Cardiac septum (tissue), 1 donor: ENCODE data around the gene ANKFY1. TPM values are rescaled to one million over a fixed set of nuclear protein-coding genes. Genes with fewer than 3 reads are reported as not detected.
A peak's percentile ranks its signal among the peaks of the same experiment; 100 is the strongest.

ENCODE experiments used
- DNase-seq: peaks from one replicate; pipeline ENCODE4 v3.0.0-alpha.2; 2020; ENCODE audit warnings: low spot score
- intact Hi-C: fragments of 100-400 bp; cut with DNase I; formaldehyde crosslinking; loops from one replicate; pipeline ENCODE4 v1.14.0; 2022
- total RNA-seq: library from RNA; stranded (reverse); fragmentation: NEBNext Ultra II Directional; extraction: Animal tissue kit (Norgen Biotek cat#: 25700); gene quantifications from one replicate; pipeline ENCODE4 v1.2.1, GENCODE V29; 2021
- donor health status: DM: no; HTN: no; CAD: no.

Gene ANKFY1
- total RNA-seq, 1 donor from 2014 or later: 21.4 TPM

GRCh38 chr17:4162321-4162720 lies 101.5 kb downstream of the ANKFY1 start:
- intact Hi-C loops: no loop called here
- DNase-seq: no peak

GRCh38 chr17:4161967-4162305 lies 101.8 kb downstream of the ANKFY1 start:
- DNase-seq: no peak
- intact Hi-C loops: no loop called here

DNA sequence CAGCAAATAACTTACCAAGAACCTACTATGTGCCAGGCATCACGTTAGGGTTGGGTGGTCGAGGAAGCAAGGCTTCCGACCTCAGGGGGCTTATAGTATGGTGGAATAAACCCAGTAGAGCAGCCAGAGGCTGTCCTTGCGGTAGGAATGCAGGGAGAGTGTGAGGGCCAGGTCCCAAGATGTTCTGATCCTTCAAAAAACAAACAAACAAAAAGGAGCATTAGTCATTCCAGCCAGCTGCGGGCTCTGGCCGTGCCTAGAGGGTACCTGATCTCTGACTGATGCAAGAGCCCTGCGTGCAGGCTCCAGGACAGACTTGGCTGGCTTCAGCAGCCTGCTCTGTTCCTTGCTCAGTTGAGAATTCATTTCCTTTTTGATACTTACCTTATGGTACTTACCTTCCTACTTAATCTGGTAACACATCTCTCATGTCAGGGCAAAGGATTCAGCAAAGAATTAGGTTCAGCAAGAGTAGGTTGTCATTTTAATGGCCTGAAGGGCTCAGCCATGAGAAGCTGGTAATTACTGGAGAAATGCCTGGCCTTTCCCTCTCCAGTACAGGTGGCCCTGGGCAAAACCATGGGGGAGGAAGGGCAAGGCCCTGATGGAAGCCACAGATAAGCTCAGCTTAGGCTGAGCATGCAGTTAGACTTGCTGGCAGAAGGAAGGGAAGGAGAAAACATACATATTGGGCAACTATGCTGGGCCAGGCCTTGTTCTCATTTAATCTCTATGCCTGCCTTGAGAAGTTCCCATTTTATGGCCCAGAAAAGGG lies 102.4 kb downstream of the ANKFY1 start:
- no peak for DNase-seq
- intact Hi-C loops: no loop called here

GRCh38 chr17:4160294-4160859 lies 103.4 kb downstream of the ANKFY1 start:
- intact Hi-C loops: no loop called here
- no peak for DNase-seq

DNA sequence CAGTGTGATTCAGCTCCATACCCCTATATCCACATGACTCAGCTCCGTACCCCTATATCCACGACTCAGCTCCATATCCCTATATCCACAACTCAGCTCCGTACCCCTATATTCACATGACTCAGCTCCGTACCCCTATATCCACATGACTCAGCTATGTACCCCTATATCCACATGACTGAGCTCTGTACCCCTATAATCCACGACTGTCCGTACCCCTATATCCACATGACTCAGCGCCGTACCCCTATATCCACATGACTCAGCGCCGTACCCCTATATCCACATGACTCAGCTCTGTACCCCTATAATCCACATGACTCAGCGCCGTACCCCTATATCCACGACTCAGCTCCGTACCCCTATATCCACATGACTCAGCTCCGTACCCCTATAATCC lies 104.0 kb downstream of the ANKFY1 start:
- intact Hi-C loops: no loop called here
- no peak for DNase-seq

GRCh38 chr17:4157618-4158333 lies 106.0 kb downstream of the ANKFY1 start:
- no peak for DNase-seq
- intact Hi-C loops: no loop called here

- no peak for DNase-seq
- intact Hi-C loops: no loop called here
Observed at GRCh38 chr17:4156750-4157381, 106.9 kb downstream of the ANKFY1 start.

- DNase-seq: no peak
- intact Hi-C loops: no loop called here
Observed at GRCh38 chr17:4155980-4156620, 107.7 kb downstream of the ANKFY1 start.

- DNase-seq: no peak
- intact Hi-C loops: no loop called here
Observed at GRCh38 chr17:4154201-4154600, 109.6 kb downstream of the ANKFY1 start.

- intact Hi-C loops: no loop called here
- no peak for DNase-seq
Observed at GRCh38 chr17:4152471-4152870, 111.3 kb downstream of the ANKFY1 start.

DNA sequence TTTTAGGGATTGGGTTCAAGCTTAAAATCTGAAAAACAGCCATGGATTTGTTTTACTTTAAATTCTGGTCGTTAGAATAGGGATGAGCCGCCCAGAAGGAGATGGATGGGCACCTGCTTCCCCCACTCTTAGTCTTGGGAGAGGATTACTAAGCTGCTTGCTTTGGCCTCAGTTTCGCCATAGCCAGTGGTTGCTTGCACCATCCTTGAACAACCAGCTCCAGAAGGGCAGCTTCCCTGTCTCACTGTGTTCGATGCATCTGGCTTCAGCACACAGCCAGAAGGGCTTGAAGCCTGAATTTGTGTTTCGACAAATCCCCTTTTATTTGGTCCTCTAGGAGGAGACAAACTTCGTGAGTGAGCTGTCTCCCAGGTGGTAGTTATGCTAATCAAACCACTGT lies 113.7 kb downstream of the ANKFY1 start:
- no peak for DNase-seq
- intact Hi-C loops: no loop called here

DNA sequence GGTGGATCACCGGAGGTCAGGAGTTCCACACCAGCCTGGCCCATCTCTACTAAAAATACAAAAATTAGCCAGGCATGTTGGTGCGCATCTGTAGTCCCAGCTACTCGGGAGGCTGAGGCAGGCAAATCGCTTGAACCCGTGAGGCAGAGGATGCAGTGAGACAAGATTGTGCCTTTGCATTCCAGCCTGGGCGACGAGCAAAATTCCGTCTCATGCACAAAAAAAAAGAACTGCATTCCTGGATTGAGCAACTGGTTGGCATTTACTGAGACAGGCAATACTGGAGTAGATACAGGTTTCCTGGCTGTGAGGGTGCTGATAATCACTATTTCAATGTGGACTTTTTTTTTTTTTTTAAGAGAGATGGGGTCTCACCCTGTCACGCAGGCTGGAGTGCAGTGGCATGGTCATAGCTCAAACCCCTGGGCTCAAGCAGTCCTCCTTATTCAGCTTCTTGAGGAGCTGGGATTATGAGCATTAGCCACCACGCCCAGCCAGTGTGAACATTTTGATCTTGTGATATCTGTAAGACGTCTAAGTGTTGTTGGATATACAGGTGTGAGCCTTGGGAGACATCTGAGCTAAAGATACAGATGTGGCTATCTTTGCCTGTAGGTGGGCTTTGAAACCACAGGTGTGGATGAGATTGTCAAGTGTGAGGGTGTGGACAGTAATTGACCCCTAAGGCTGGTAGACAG lies 115.0 kb downstream of the ANKFY1 start:
- intact Hi-C loops: no loop called here
- DNase-seq: no peak

DNA sequence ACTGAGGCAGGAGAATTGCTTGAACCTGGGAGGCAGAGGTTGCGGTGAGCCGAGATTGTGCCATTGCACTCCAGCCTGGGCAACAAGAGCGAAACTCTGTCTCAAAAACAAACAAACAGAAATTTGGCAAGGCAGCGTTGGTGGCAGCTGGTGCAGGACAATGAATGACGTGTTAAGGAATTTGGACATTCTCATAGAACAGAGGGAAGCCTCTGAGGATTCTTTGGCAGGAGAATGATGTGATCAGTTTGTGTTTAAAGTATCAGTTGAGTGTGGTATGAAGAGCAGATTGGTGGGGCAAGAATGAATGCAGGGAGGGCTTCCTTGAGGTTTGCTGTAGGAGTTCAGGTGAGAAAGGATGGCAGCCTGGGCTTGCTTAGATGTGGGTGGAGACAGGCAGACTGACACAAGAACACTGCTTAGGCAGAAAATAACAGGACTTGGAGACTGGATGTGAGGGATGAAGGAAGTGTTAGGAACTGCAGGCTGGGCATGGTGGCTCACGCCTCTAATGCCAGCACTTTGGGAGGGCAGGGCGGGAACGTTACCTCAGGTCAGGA lies 115.9 kb downstream of the ANKFY1 start:
- intact Hi-C loops: no loop called here
- no peak for DNase-seq

DNA sequence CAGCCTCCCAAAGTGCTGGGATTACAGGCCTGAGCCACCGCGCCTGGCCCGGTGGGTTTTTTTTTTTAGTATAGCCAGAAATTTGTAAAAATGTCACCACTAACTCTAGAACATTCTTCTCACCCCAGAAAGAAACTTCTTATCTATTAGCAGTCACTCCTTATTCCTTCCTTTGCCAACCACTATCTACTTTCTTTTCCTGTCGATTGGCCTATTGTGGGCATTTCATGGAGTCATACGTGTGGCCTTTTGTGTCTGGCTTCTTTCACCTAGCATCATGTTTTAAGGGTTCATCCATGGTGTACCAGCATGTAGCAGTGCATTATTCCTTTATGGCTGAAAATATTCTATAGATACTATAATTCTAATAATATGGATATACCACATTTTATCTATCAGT lies 117.1 kb downstream of the ANKFY1 start:
- intact Hi-C loops: no loop called here
- DNase-seq: no peak

- no peak for DNase-seq
- intact Hi-C loops: loop anchor here (5.0 kb wide), 1 partner anchor 223 kb away; the partner anchor contains the start of gene UBE2G1
Observed at GRCh38 chr17:4144422-4144747, 119.4 kb downstream of the ANKFY1 start.

- intact Hi-C loops: loop anchor here (5.0 kb wide), 1 partner anchor 224 kb away; the partner anchor contains the start of gene UBE2G1
- peak; percentile 95 for DNase-seq
Observed at GRCh38 chr17:4143563-4144421, 120.0 kb downstream of the ANKFY1 start.

DNA sequence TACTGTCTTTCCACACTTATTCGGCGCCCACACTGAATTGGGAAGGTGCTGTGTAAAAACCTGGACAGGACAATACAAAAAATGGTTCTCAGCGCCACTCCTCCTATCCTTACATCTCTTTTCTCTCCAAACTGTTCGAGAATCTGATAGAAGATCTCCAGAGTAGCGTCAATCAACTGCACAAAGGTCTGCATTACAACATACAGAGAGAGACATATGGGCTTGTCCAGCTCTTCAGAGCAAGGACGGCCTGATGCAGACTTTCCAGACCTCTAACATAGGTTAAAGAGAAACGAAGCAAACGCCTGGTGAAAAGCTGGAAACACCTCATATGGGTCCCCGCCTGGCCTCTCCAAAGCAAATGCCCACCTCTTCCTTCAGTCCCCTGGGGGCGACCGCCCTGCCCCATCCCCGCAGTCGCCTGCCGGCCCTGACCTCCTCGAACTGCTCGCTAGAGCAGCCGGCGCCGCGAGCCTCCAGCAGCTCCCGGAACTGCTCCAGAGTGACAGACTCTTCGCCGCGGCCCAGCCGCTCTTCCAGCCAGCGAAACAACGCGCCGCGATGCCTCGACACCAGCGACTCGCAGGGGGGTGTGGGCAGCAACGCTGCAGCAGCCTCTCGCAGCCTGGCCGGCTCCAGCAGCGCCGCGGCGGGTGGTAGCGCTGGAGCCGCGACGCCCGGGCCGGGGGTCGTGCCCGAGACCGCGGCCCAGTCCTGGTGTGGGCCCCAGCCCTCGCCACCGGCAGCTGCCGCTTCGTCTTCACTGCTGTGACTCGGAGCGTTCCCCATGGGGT lies 121.5 kb downstream of the ANKFY1 start:
- intact Hi-C loops: loop anchor here (5.0 kb wide), 1 partner anchor 225 kb away; the partner anchor contains the start of gene UBE2G1
- no peak for DNase-seq
